Endothelial cell of umbilical vein (primary cell): ENCODE data around the gene FA2H.

Experiments
- CTCF ChIP-seq, 2 donors: IDR thresholded peaks; 1 replicate in 1 of 2; 2 replicates in 1 of 2; pipeline ENCODE4 v1.5.1; 2011; ENCODE audit warnings: low read length in 2 of 2, mild to moderate bottlenecking in 2 of 2, moderate library complexity in 2 of 2, control low read depth in 1 of 2, inconsistent platforms in 1 of 2, low read depth in 1 of 2; ENCODE audit not compliant: insufficient read depth in 1 of 2; ENCODE audit errors: extremely low read depth in 1 of 2
- EZH2 ChIP-seq: IDR thresholded peaks from 2 replicates; pipeline ENCODE4 v1.6.1; 2012; ENCODE audit warnings: borderline replicate concordance, low read depth, mild to moderate bottlenecking, moderate library complexity, low read length, inconsistent platforms; ENCODE audit not compliant: severe bottlenecking
- FOS ChIP-seq: IDR thresholded peaks from 2 replicates; pipeline ENCODE4 v1.6.1; 2011; ENCODE audit warnings: mild to moderate bottlenecking, low read length, moderate library complexity, borderline replicate concordance; ENCODE audit not compliant: insufficient read depth
- GATA2 ChIP-seq: IDR thresholded peaks from 2 replicates; pipeline ENCODE4 v1.7.0; 2011; ENCODE audit warnings: low read depth, mild to moderate bottlenecking, moderate library complexity, mixed read lengths, low read length; ENCODE audit not compliant: insufficient read length, insufficient read depth
- JUN ChIP-seq: IDR thresholded peaks from 2 replicates; pipeline ENCODE4 v1.6.1; 2011; ENCODE audit warnings: borderline replicate concordance, low read depth; ENCODE audit not compliant: insufficient read length, insufficient read depth
- POLR2A ChIP-seq: IDR thresholded peaks from 2 replicates; pipeline ENCODE4 v1.6.1; 2012; ENCODE audit warnings: low read depth, mild to moderate bottlenecking, control low read depth, low read length
- POLR2AphosphoS5 ChIP-seq: IDR thresholded peaks from 2 replicates; pipeline ENCODE4 v1.6.1; 2012; ENCODE audit warnings: low read depth, mild to moderate bottlenecking, control low read depth, low read length, moderate library complexity; ENCODE audit not compliant: insufficient read depth
- TF ChIP-seq, protein P1 (sequence below): IDR thresholded peaks from 2 replicates; pipeline ENCODE4 v1.6.1; 2011; ENCODE audit not compliant: insufficient read depth, insufficient read length

GRCh38 chr16:74761665-74762064 is 13.0 kb downstream of the FA2H start:
- no peak for TF ChIP-seq CTCF (IDR thresholded peaks at IDR 0.05; ENCODE audit: extremely low read depth in 1 of 2, insufficient read depth in 1 of 2, low read depth in 1 of 2, low read length in 2 of 2)
- no peak for TF ChIP-seq EZH2
- TF ChIP-seq, protein P1, sequence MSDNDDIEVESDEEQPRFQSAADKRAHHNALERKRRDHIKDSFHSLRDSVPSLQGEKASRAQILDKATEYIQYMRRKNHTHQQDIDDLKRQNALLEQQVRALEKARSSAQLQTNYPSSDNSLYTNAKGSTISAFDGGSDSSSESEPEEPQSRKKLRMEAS, result no peak
- no peak for TF ChIP-seq POLR2A
- TF ChIP-seq JUN, result no peak
- TF ChIP-seq POLR2AphosphoS5, result no peak
- no peak for TF ChIP-seq GATA2
- TF ChIP-seq FOS, result no peak
